Naive thymus-derived CD4-positive, alpha-beta T cell (primary cell): Measurements from ENCODE around the gene PLPP3. TPM values are rescaled to one million over a fixed set of nuclear protein-coding genes. Genes with fewer than 3 reads are reported as not detected.

Source experiments
- ATAC-seq: fragments of 150-1000 bp; cut with Tn5 transposase; 2 replicates; pipeline ENCODE4 v1.10.0; 2021; ENCODE audit warnings: mild to moderate bottlenecking, moderate library complexity
- CTCF ChIA-PET: fragments of 350-600 bp; sonication (Branson Sonifier 250); formaldehyde crosslinking; loops from one replicate; lab custom pipeline; 2021; ENCODE audit warnings: antibody characterized with exemption; lab: Charles Lee
- POLR2A ChIA-PET: fragments of 350-600 bp; sonication (Branson Sonifier 250); formaldehyde crosslinking; loops from one replicate; lab custom pipeline; 2021; ENCODE audit warnings: antibody characterized with exemption, inconsistent platforms; lab: Charles Lee
- DNase-seq, 9 donors: peaks; one replicate each; pipeline versions ENCODE4 v3.0.0 to v3.0.0-alpha.2; 2020 to 2022; ENCODE audit warnings: mixed read lengths in 1 of 9
- H3K27ac ChIP-seq: one replicate; pipeline ENCODE4 v1.7.0; 2013; ENCODE audit warnings: mild to moderate bottlenecking, low read depth, low read length, moderate library complexity
- H3K27me3 ChIP-seq, 2 donors: one replicate each; pipeline ENCODE4 v1.7.0; 2013; ENCODE audit warnings: low read length in 2 of 2, mild to moderate bottlenecking in 2 of 2, moderate library complexity in 2 of 2; ENCODE audit not compliant: control insufficient read depth in 2 of 2, insufficient read depth in 2 of 2
- H3K36me3 ChIP-seq, 3 experiments: 1 replicate in 2 of 3; 2 replicates in 1 of 3; pipeline ENCODE4 v1.7.0; 2013; ENCODE audit warnings: low read length in 3 of 3, mild to moderate bottlenecking in 3 of 3, moderate library complexity in 1 of 3; ENCODE audit not compliant: insufficient read depth in 3 of 3, control insufficient read depth in 2 of 3
- H3K4me1 ChIP-seq, 2 donors: one replicate each; pipeline ENCODE4 v1.7.0; 2013; ENCODE audit warnings: low read length in 2 of 2, mild to moderate bottlenecking in 2 of 2, moderate library complexity in 1 of 2; ENCODE audit not compliant: control insufficient read depth in 2 of 2, insufficient read depth in 2 of 2
- H3K4me3 ChIP-seq: 2 replicates; pipeline ENCODE4 v1.7.0; 2013; ENCODE audit warnings: mild to moderate bottlenecking, low read length
- H3K9me3 ChIP-seq, 3 experiments: 1 replicate in 2 of 3; 2 replicates in 1 of 3; pipeline ENCODE4 v1.7.0; 2013; ENCODE audit warnings: low read length in 3 of 3; ENCODE audit not compliant: control insufficient read depth in 2 of 3
- H3K27ac Mint-ChIP-seq, 9 donors: one replicate each; pipeline ENCODE4 v1.8.0; 2020 to 2022; ENCODE audit warnings: mixed read lengths in 9 of 9, mild to moderate bottlenecking in 8 of 9, moderate library complexity in 5 of 9, inconsistent platforms in 2 of 9
- H3K27me3 Mint-ChIP-seq, 5 donors: one replicate each; pipeline ENCODE4 v1.8.0; 2021 to 2022; ENCODE audit warnings: mixed read lengths in 5 of 5, mild to moderate bottlenecking in 1 of 5
- H3K36me3 Mint-ChIP-seq, 5 donors: one replicate each; pipeline ENCODE4 v1.8.0; 2020 to 2022; ENCODE audit warnings: mixed read lengths in 5 of 5, mild to moderate bottlenecking in 3 of 5, inconsistent platforms in 1 of 5
- H3K4me1 Mint-ChIP-seq, 7 donors: one replicate each; pipeline ENCODE4 v1.8.0; 2020 to 2022; ENCODE audit warnings: mixed read lengths in 7 of 7, mild to moderate bottlenecking in 3 of 7, inconsistent platforms in 1 of 7
- H3K4me3 Mint-ChIP-seq, 10 donors: one replicate each; pipeline ENCODE4 v1.8.0; 2020 to 2022; ENCODE audit warnings: mild to moderate bottlenecking in 10 of 10, mixed read lengths in 10 of 10, moderate library complexity in 6 of 10, inconsistent platforms in 2 of 10
- H3K9me3 Mint-ChIP-seq, 11 donors: one replicate each; pipeline ENCODE4 v1.8.0; 2020 to 2022; ENCODE audit warnings: mixed read lengths in 11 of 11, mild to moderate bottlenecking in 4 of 11, inconsistent platforms in 1 of 11, moderate library complexity in 1 of 11
- intact Hi-C, 2 donors: fragments of 100-400 bp; cut with micrococcal nuclease; formaldehyde crosslinking; loops; one replicate each; pipeline ENCODE4 v1.15.1; 2023
- polyA plus RNA-seq, 2 donors: library from polyadenylated mRNA; unstranded; fragments of 300-500 nt; fragmentation: Illumina TruSeq; gene quantifications; one replicate each; pipeline ENCODE4 v1.2.3, GENCODE V29; 2021
- total RNA-seq, 6 experiments: library from RNA in 5 of 6; stranded (reverse) in 5 of 6; gene quantifications; 1 replicate in 5 of 6; 2 replicates in 1 of 6; pipeline ENCODE4 v1.2.3 and lab custom pipeline; 2021 to 2026

Gene PLPP3
- total and polyA plus RNA-seq, 7 experiments from 2014 or later, result 0.16 to 0.30 TPM; not detected in 5

- no peaks in the 10 kb centered on the region for H3K4me1 Mint-ChIP-seq
- no peak overlapping the region for H3K27ac ChIP-seq
- no peak overlapping the region for H3K27ac Mint-ChIP-seq
- CTCF ChIA-PET, result interaction anchor here (0.5 kb wide), 1 partner anchor 34 kb away, joined by 4 read pairs; no protein-coding TSS in a partner anchor
- POLR2A ChIA-PET, result no interaction called here
- H3K27me3 ChIP-seq, result no peaks in the 10 kb centered on the region
- no peaks in the 10 kb centered on the region for H3K36me3 Mint-ChIP-seq
- peaks cover 0 to 7% (median under 1%) of the 10 kb centered on the region in 11 donors for H3K9me3 Mint-ChIP-seq
- intact Hi-C loops, result no loop called here
- peak; percentile 47 for ATAC-seq
- no peak overlapping the region for H3K4me3 Mint-ChIP-seq
- peaks cover 1 to 35% (median 21%) of the 10 kb centered on the region in 5 donors for H3K27me3 Mint-ChIP-seq
- H3K4me3 ChIP-seq, result no peak overlapping the region
- H3K9me3 ChIP-seq, result no peaks in the 10 kb centered on the region
- H3K36me3 ChIP-seq, result no peaks in the 10 kb centered on the region
- H3K4me1 ChIP-seq, result no peaks in the 10 kb centered on the region
- DNase-seq, result no peak
Observed at GRCh38 chr1:56469640-56470371, 109.6 kb downstream of the PLPP3 start.

DNA sequence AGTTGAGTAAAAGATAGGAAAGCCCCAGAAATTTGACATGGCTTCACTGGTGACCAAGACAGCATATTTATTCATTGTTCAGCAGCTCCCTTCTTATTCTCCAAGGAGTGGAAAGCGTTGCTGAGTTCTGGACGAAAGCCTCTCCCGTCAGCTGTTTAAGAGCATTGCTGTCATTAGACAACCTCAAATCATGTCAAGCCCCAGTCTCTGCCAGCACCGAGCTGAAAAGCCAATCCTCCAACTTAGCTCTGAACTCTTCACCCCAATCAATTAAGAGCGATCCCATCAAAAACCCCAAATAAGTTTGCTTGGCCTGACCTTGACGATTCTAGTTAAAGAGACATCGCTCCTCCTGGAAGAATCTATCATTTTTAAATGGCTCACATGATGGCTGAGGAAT, 110.8 kb downstream of the PLPP3 start:
- Histone ChIP-seq H3K27me3 (no peaks in the 10 kb centered on the region), H3K36me3 (no peaks in the 10 kb centered on the region), H3K4me3 (no peak overlapping the region), H3K27ac (no peak overlapping the region), H3K4me1 (no peaks in the 10 kb centered on the region), H3K9me3 (no peaks in the 10 kb centered on the region)
- ATAC-seq (no peak), DNase-seq (no peak)
- Mint-ChIP-seq H3K27ac (no peak overlapping the region), H3K9me3 (peaks cover 0 to 9% (median 2%) of the 10 kb centered on the region in 11 donors), H3K4me1 (no peaks in the 10 kb centered on the region), H3K36me3 (no peaks in the 10 kb centered on the region), H3K4me3 (no peak overlapping the region), H3K27me3 (peaks cover 0 to 34% (median 21%) of the 10 kb centered on the region in 5 donors)
- intact Hi-C loops, result no loop called here
- ChIA-PET POLR2A (no interaction called here), CTCF (no interaction called here)

DNA sequence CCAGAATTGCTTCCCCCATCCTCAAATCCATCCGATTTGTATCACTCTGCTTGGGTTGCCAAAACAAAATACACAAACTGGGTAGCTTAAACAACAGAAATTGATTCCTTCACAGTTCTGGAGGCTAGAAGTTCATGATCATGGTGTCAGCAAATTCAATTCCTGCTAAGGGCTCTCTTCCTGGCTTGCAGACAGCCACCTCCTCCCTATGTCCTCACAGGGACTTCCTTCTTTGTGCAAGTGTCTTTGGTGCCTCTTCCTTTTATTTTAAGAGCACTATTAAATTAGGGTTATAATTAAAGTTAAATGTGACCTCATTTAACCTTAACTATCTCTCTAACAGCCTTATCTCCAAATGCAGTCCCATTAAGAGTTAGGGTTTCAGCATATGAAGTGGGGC, 112.8 kb downstream of the PLPP3 start:
- CTCF ChIA-PET, result no interaction called here
- intact Hi-C loops, result no loop called here
- H3K4me1 Mint-ChIP-seq, result no peaks in the 10 kb centered on the region
- ATAC-seq (no peak), DNase-seq (no peak)
- POLR2A ChIA-PET, result no interaction called here
- H3K9me3 Mint-ChIP-seq, result peaks cover 0 to 9% (median 2%) of the 10 kb centered on the region in 11 donors
- no peak overlapping the region for H3K27ac ChIP-seq
- no peaks in the 10 kb centered on the region for H3K36me3 ChIP-seq
- no peaks in the 10 kb centered on the region for H3K36me3 Mint-ChIP-seq
- no peak overlapping the region for H3K27ac Mint-ChIP-seq
- H3K27me3 ChIP-seq, result no peaks in the 10 kb centered on the region
- H3K27me3 Mint-ChIP-seq, result peaks cover 0 to 28% (median 16%) of the 10 kb centered on the region in 5 donors
- no peak overlapping the region for H3K4me3 Mint-ChIP-seq
- H3K9me3 ChIP-seq, result no peaks in the 10 kb centered on the region
- no peaks in the 10 kb centered on the region for H3K4me1 ChIP-seq
- H3K4me3 ChIP-seq, result no peak overlapping the region

DNA sequence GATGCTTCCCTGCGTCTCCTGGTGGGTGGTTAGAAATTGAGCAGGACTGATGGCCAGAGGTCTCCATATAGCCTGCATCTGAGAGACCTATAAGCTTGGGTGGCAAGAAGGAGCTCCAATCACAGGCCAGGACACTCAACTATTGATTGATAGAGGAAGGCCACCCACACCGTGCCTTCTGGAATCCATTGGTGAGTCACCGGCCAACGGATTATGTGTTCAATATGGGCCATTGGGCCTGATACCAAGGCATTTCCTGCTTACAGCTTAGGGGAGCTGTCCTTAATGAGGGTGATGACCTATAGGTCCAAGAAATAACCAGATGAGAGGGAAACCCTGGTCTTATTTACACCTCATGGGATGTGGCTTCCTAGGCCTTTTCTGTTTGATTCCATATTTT, 115.1 kb downstream of the PLPP3 start:
- H3K4me1 Mint-ChIP-seq, result no peaks in the 10 kb centered on the region
- no peaks in the 10 kb centered on the region for H3K4me1 ChIP-seq
- H3K27me3 ChIP-seq, result no peaks in the 10 kb centered on the region
- no peaks in the 10 kb centered on the region for H3K9me3 ChIP-seq
- ATAC-seq, result no peak
- H3K27ac Mint-ChIP-seq, result no peak overlapping the region
- H3K27me3 Mint-ChIP-seq, result peaks cover 0 to 19% (median 12%) of the 10 kb centered on the region in 5 donors
- H3K36me3 ChIP-seq, result no peaks in the 10 kb centered on the region
- no peak overlapping the region for H3K4me3 ChIP-seq
- CTCF ChIA-PET, result no interaction called here
- H3K27ac ChIP-seq, result no peak overlapping the region
- no peaks in the 10 kb centered on the region for H3K36me3 Mint-ChIP-seq
- peaks cover 0 to 9% (median 0%) of the 10 kb centered on the region in 11 donors for H3K9me3 Mint-ChIP-seq
- POLR2A ChIA-PET, result no interaction called here
- intact Hi-C loops, result no loop called here
- no peak for DNase-seq
- H3K4me3 Mint-ChIP-seq, result no peak overlapping the region

- Mint-ChIP-seq H3K9me3 (peaks cover 0 to 9% (median 0%) of the 10 kb centered on the region in 11 donors), H3K4me1 (no peaks in the 10 kb centered on the region), H3K4me3 (no peak overlapping the region), H3K27me3 (peaks cover 0 to 16% (median 6%) of the 10 kb centered on the region in 5 donors), H3K27ac (no peak overlapping the region), H3K36me3 (no peaks in the 10 kb centered on the region)
- POLR2A ChIA-PET, result no interaction called here
- Histone ChIP-seq H3K4me3 (no peak overlapping the region), H3K9me3 (no peaks in the 10 kb centered on the region), H3K36me3 (no peaks in the 10 kb centered on the region), H3K27me3 (no peaks in the 10 kb centered on the region), H3K27ac (no peak overlapping the region), H3K4me1 (no peaks in the 10 kb centered on the region)
- no peak for DNase-seq
- ATAC-seq, result no peak
- CTCF ChIA-PET, result no interaction called here
- intact Hi-C loops, result no loop called here
Observed at GRCh38 chr1:56463376-56463775, 116.0 kb downstream of the PLPP3 start.

- H3K9me3 ChIP-seq, result no peaks in the 10 kb centered on the region
- DNase-seq (no peak), ATAC-seq (no peak)
- H3K27me3 Mint-ChIP-seq, result peaks cover 0 to 16% (median 6%) of the 10 kb centered on the region in 5 donors
- H3K4me1 ChIP-seq, result no peaks in the 10 kb centered on the region
- H3K4me3 ChIP-seq, result no peak overlapping the region
- intact Hi-C loops, result no loop called here
- H3K27me3 ChIP-seq, result no peaks in the 10 kb centered on the region
- no peak overlapping the region for H3K27ac Mint-ChIP-seq
- H3K36me3 ChIP-seq, result no peaks in the 10 kb centered on the region
- H3K4me3 Mint-ChIP-seq, result no peak overlapping the region
- no peak overlapping the region for H3K27ac ChIP-seq
- H3K4me1 Mint-ChIP-seq, result no peaks in the 10 kb centered on the region
- H3K9me3 Mint-ChIP-seq, result peaks cover 0 to 9% (median 0%) of the 10 kb centered on the region in 11 donors
- POLR2A ChIA-PET, result no interaction called here
- CTCF ChIA-PET, result no interaction called here
- H3K36me3 Mint-ChIP-seq, result no peaks in the 10 kb centered on the region
Observed at GRCh38 chr1:56462209-56462608, 117.2 kb downstream of the PLPP3 start.
